ENCODE results near the gene FKBP7.
"Not testable (repeated sequence)": the region's sequence is repeated elsewhere in the genome, so short reads cannot be mapped to it uniquely, and the experiment has no call there.

Gene FKBP7

DNA sequence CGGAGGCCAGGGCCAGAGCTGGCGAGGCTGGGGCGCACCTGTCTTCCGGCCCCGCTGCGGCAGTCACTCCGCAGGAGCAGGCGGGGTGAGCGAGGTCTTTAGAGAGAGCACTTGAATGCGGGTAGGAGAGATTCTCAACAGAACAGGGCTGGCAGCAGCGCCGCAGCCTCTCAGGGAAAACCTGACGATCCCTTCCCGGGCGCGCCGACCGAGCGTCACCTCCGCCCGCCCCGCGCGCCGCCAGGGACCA is 28.0 kb downstream of the FKBP7 start:
- peak in 1 of 2 donors; percentile 51 for DNase-seq (ENCODE audit: low read depth in 2 of 2, low spot score in 1 of 2)

DNA sequence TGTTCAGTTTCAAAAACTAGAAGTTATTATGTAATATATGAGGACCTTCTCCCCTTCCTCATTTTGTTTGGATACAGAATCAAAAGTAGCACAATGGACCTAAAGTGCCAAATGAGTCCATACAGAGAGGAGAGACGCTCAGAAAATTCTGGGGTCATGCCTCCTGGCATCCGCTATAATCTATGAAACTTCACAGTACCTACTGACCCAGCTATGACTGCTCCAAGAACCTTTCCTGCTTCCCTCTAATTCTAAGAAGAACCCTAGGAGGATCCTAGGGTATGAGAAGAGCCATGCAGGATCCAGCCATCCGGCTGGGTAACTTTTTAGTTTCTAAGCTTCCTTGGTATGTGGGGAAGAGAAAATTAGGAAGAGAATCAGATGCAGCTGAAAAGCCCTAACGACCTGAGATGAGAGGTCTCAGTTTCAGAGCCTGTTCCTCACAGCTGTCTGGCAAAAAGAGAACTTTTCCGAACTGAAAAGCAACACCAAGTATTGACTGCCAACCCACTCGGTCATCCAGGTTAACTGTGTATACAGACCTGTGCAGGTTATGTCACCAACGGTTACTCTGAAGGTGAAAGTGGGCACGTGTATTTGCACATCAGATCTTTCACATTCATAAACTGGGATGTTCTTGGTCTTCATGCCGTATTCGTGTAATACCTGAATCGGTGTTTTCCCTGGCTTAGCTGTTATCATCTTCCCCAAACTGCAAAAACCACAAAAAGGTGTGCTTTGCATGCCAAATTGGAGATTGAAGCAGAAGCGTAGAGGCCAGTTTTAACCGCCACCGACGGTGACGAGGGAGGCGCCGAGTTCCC is 28.5 kb downstream of the FKBP7 start:
- DNase-seq (ENCODE audit: low read depth in 2 of 2, low spot score in 1 of 2): no peak

DNA sequence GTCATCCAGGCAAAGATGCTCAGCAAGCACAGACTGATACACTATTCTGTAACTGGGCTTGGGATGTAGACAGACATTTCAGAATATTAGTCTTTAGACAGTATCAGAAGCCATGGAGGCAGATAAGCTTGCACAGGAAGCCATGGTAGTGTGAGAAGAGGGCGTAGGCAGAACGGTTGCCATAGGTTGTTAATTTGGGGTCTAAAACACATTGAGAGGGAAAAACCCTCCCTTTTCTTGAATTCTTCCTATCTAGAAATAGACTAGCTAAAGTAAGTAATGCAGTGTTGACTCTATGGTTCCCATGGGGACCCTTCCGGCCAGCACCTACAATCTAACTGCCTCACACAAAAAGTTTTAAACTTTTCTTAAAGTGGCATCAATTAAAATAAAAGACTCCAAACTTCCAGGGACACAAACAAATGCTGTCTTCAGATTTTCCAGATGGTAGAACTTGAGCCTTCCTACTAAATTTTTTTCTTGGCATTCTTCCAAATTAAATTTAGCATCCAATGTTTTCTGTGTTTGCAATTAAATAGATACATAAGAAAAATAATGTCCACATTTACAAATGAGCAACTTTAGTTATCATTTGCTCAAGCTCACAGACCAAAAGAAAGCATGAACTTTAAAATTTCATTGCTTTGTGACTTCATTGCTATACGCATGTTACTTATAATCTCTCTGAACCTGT is 29.3 kb downstream of the FKBP7 start:
- no peak for DNase-seq (ENCODE audit: low read depth in 2 of 2, low spot score in 1 of 2)

DNA sequence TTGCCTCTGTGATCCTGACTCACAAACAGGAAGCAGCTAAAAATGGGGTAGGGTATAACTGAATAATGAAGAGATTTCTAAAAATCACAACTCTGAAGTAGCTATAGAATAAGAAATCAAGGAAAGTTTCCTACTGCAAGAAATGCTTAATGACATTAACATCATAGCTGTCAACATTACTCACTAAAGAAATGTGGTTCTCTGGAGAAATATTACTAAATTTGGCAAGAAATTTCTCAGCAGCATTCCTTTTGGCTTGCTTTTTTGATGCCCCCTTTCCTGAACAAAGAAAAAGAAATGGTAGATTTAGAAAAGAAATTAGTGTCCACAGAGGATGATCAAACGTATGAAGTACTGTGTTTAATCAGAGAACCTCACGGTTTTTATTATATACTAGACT is 37.0 kb downstream of the FKBP7 start:
- no peak for DNase-seq (ENCODE audit: low read depth in 2 of 2, low spot score in 1 of 2)

DNA sequence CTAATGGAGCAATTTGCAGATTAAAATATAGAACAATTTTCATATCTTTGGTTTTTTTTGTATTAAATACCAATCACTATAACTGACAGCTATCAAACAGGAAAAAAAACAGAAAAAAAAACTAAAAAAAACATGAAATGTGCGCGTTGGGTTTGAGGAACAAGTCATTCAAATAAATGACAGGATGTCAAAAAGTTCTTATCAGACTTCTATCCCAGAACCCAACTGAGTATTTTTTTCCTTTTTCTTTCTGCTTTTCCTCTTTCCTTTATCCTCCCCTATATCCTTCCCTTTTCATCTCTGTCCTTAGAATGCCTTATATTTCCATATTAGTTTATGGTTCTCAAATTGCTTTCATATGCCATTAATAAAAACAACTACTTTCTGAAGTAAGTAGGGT is 41.7 kb downstream of the FKBP7 start:
- DNase-seq (ENCODE audit: low read depth in 2 of 2, low spot score in 1 of 2): no peak

DNA sequence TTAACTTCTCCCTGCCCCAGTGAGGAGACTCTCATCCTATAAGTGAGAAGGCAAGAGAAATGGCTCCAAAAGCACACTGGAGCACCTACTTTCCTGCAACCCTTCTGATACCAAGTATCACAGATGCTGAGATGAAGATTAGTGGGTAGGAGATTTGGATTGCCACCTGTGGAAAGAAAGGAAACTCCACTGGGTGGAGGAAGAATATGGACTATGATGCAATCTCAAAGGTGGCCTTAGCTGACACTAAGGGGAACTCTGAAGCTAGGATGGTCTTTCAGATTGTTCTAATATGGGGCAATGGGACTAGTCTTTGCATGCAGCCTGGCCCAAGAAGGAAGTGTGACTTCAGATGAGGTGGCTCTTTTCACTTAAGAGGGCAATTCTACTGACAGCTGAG is 49.1 kb downstream of the FKBP7 start:
- DNase-seq (ENCODE audit: low read depth in 2 of 2, low spot score in 1 of 2): no peak

DNA sequence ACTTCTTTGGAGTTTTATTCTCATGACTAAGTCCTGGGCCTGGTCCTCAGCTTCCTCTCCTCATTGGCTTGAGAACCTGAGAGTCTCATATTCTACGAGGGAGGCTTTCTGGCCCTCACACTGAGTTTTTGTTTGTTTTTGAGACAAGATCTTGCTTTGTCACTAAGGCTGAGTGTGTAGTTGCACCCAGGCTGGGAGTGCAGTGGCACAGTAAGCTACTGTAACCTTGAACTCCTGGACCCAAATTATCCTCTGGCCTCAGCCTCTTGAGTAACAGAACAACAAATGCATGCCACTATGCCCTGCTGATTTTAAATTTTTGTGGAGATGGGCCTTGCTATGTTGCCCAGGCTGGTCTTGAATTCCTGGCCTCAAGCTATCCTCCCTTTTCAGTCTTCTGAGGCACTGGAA is 50.0 kb downstream of the FKBP7 start:
- no peak for DNase-seq (ENCODE audit: low read depth in 2 of 2, low spot score in 1 of 2)

DNA sequence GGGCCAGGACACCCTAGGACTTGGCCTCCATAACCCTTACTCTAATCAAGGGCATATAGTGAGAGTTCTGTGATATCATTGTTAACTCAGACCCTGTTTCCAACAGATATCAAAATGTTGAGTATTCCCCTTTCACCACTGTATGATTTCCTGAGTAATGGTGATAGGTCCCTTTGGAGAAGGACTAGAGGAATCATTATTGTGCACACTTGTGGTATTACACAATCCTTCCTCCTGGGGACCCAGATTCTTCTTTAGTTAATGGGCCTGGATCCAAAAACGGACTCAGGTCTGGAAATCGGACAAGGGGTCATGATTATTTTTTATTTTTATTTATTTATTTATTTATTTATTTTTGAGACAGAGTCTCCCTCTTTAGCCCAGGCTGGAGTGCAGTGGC is 50.9 kb downstream of the FKBP7 start:
- DNase-seq (ENCODE audit: low read depth in 2 of 2, low spot score in 1 of 2): no peak

DNA sequence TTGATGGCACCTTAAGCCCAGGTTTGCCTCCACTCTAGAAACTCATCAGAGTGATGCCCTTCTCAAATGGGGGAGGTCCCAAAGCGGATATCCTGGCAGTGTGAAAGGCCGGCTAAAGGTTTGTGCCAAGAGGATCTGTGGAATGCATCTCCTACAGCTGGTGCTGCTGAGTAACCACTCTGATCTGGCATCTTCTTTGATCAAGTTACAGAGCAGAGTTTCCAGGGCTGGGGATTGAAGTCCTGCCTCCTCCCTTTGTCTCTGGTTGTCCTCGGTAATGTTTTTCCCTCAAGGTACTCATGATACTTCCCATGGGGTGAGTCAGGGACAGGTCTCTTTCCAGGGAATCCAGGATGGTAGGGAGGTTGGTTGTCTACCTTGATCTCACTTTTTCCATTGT is 52.0 kb downstream of the FKBP7 start:
- DNase-seq (ENCODE audit: low read depth in 2 of 2, low spot score in 1 of 2): no peak

DNA sequence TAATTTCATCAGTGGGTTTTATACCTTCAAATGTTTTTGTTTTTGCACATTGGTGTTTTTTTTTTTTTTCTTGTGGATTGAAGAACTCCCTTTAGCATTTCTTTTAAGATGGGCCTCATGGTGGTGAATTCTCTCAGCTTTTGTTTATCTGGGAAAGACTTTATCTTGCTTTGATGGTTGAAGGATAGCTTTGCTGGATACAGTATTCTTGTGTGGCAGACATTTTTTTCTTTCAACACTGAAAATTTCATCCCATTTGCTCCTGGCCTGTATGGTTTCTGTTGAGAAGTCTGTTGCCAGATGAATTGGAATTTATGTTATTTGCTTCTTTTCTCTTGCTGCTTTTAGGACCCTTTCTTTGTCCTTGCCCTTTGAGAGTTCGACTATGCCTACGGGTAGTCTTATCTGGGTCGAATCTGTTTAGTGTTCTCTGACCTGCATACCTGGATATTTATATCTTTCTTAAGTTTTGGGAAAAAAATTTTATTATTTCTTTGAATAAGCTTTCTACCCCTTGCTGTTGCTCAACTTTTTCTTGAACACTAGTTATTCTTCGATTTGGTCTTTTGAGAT is 53.1 kb downstream of the FKBP7 start:
- no peak for DNase-seq (ENCODE audit: low read depth in 2 of 2, low spot score in 1 of 2)

DNA sequence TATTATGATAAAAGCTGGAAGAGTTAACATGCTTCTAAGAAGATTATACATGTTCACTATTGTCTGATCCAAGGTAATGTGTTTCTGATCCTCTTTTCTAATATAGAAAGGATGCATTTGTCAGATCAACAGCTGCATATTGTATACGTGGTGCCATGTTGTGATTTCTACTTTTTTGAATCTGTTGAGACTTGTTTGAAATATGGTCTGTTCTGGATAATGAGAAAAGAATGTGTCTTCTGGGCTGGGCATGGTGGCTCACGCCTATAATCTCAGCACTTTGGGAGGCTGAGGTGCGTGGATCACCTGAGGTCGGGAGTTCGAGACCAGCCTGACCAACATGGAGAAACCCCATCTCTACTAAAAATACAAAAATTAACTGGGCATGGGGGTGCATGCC is 54.7 kb downstream of the FKBP7 start:
- DNase-seq (ENCODE audit: low read depth in 2 of 2, low spot score in 1 of 2): not testable (repeated sequence)

DNA sequence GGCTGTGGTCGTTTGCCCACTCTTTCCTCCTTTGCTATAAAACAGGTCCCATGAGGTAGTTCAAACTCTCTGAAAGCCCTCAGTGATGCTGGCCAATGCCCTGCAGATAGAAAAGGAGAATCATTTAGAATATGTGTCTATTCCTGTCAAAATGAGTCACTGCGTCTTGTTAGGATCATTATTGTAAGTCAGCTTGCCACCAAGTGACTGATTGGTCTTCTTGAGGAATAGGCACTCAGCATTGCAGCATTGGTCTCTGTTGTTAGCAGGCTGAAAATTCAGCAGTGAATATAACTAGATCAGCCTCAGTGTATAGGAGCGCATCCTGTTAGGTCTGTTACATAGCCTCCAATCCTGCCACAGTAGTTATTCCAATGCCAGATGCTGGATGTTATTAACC is 56.3 kb downstream of the FKBP7 start:
- DNase-seq (ENCODE audit: low read depth in 2 of 2, low spot score in 1 of 2): no peak

DNA sequence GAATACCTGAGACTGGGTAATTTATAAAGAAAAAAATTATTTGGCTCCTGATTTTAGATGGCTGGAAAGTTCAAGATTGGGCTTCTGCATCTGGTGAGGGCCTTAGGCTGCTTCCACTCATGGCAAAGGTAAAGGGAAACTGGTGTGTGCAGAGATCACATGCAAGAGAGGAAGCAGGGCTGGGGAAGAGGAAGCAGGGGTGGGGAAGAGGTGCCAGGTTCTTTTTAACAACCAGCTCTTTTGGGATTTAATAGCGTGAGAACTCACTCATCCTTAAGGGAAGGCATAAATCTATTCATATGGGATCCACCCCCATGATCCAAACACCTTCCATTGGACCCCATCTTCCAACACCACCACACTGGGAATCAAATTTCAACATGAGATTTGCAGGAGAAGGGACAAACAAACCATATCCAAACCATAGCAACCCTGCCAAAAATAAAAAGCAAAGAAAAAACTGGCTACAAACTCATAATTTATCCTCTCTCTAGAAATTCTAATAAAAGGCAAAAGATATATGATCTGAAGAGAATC is 57.9 kb downstream of the FKBP7 start:
- DNase-seq (ENCODE audit: low read depth in 2 of 2, low spot score in 1 of 2): no peak

DNA sequence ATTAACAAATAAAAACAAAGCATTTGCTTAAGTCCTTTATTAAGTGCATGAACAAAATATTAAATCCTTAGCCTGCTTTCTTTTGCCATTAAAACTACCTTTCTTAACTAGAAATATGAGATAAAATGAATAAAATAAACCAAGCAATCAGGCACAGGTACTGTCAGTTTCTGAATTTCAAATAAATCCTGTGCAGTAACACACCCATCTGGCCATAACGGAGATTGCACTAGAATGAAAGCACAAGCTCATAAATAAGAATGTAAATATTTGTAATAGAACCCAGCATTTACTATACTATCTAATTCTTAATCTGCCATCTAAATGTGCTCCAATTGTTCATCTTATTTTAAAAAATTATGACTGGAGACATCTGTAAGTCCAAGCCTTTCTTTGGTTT is 59.3 kb downstream of the FKBP7 start:
- no peak for DNase-seq (ENCODE audit: low read depth in 2 of 2, low spot score in 1 of 2)

DNA sequence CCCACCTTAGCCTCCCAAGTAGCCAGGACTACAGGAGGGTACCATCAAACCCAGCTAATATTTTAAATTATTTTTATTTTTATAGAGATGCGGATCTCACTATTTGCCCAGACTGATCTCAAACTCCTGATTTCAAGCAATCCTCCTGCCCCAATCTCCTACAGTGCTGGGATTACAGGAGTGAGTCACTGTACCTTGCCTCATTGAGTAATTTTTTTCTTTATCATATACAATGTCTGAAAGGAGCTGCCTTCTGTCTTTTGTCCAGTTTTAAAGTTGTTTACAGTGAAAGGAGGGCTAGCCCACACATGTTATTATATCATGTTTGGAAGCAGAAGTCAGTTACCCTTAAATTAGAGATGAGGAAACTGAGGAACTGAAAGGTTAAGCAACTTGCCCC is 60.0 kb downstream of the FKBP7 start:
- DNase-seq (ENCODE audit: low read depth in 2 of 2, low spot score in 1 of 2): no peak

DNA sequence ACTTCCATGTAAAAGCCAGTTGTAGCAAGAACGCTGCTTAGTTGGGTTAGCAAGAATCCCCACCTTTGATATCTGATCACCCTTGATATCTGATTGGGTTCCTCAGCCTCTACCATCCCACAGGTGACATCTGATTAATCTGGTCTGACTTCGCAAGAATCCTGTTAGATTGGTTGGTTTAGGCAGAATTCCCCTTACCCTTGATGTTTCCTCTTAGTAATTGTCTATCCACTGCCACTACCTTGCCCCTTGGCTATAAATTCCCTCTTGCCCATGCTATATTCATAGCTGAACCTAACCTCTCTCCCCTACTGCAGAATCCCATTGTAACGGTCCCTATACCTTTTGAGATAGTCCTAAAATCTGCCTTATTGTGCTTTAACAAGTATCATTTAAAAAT is 60.5 kb downstream of the FKBP7 start:
- DNase-seq (ENCODE audit: low read depth in 2 of 2, low spot score in 1 of 2): no peak

DNA sequence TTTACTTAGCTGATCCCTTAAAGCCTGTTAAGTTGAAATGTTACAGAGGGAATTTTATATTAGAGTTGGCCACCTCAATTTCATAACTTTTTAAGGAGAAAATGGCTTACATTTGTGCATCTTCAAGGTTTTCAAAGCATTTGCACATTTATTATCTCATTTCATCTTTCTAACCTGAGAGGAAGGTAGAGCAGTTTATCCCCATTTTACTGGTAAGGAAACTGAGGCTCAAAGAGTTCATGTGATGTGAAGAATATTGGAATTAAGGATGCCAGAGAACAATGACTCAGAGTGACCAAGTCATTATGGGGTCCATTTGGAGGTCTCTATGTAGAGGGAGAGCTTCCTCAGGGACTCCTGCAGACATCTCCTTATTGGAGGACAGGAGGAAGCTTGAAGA is 62.4 kb downstream of the FKBP7 start:
- DNase-seq (ENCODE audit: low read depth in 2 of 2, low spot score in 1 of 2): no peak

DNA sequence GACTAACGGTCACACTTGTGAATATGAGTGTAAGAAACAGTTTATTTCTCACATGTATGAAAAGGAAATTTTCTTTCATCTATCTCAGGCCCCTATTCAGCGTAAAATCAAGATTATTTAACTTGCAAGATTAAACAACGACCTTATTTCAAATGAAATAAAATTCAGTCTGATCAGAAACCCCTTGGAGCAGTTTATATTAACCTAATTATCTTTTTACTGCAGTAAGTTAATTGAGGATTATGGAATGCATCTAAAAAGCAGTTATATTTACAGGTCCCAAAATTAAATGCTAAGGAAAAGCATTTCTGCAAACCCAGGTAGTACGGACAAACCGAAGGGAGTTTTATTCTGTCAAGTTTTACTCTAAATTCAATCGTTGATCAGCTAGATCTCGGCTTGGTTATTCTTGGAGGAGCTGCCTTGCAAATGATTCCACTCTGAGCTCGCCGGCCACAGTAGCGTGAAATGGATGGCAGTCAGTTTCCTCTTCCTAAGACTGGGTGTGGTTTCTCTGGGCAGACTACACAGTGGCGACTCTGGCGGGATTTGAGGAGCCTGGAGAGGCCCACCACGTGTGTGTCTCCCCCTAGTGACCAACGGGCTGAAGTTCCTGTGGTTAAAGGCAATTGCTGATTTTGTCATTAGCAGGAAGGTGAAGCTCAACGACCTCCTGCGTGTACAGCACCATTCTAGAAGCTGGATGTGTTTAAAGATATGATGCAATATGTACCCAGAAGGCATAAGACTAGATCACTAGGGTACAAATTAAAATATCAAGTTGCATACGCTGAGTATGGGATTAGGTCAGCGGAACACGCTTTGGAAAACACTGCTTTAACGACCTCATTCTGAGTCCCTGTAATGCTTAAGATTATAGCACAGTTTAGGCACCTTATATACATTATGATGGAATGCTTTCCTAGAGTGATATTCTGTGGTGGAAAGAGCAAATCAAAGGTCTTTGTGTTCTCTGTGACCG is 63.8 kb downstream of the FKBP7 start:
- peak; percentile 36 to 45 for DNase-seq (ENCODE audit: low read depth in 2 of 2, low spot score in 1 of 2)
